GM10266 (cell line): ENCODE measurements around the gene DUSP1.

ENCODE experiments used
- DNase-seq: peaks from one replicate; pipeline ENCODE4 v3.0.0; 2012; ENCODE audit errors: extremely low spot score
- CTCF ChIP-seq: IDR thresholded peaks from 2 replicates; pipeline ENCODE4 v1.5.1; 2012; ENCODE audit warnings: mild to moderate bottlenecking, low read depth; ENCODE audit not compliant: control insufficient read depth, insufficient read depth; ENCODE audit errors: missing control alignments

DUSP1 gene

GRCh38 chr5:172796306-172796705 is 25.3 kb upstream of the DUSP1 start:
- no peak for DNase-seq
- no peak for TF ChIP-seq CTCF

DNA sequence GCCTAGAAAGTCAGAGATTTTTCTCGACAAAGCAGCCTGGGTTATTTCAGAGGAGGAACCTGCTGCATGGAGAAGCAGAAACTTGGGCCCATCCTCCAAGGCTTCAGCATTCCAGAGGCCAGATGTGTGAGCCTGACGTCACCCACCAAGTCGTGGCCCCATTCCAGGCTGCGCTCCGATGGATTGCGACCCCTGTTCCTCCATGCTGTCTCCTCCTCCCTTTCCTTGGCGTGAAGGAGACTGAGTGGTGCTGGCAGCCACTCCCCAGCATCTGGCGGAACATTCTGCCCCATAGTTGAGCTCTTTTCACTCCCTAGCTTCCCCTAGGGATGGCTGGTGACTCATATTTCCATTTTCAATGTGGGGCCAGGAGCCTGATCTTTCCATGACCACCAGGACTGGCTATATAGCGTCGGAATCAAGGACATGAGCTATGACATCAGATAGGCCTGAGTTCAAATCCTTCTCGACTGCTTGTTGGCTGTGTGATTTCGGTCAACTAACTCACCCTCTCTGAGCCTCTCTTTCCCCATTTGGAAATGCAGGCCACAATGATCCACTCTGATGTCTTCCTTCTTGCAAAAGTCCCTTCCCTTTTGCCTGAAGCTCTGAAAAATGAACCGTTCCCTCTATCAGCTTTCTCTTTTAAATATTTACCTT is 24.5 kb upstream of the DUSP1 start:
- no peak for TF ChIP-seq CTCF
- DNase-seq, result no peak

GRCh38 chr5:172793577-172794488 is 22.8 kb upstream of the DUSP1 start:
- no peak for DNase-seq

DNA sequence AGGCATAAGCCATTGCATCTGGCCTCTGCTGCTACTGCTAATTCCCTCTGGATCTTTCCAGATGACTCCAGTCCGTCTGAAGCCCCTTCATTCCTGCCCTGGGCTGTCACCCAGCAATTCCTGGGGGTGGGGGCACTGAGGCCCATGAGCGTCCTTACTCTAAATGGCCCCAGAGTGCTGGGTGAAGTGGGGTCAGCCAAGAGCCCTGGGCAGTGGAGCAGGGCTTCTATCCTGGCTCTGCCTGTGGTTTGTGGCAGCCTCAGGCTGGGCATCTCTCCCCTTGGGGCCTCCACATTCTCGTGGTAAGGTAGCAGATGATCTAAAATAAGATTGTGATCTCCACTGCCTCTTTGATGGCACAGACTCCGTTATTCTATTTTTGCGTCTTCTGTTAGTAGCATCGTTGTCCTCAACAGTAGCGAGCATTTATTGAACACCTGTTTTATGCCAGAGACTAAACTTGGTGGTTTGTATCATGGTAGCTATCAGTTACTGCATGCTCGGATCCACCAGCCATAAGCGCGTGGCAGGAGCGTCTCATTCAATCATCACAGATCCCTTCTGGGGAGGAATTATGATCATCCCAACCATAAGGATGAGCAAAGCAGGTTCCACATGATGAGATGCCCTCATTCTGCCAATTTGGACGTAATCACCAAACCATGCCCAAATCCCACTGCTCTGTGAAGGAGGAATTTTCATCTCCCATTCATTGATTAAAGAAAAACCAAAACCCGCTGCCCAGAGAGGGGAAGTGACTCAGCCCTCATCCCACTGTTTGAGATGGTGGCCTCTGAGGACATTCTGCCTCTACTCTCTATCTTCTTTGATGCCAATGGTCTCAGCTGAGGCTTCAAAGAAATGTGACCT is 21.9 kb upstream of the DUSP1 start:
- TF ChIP-seq CTCF, result no peak

More at GRCh38 chr5:172793577-172794488, 22.8 kb upstream of the DUSP1 start:
- TF ChIP-seq CTCF, result no peak

GRCh38 chr5:172791726-172792445 is 20.9 kb upstream of the DUSP1 start:
- TF ChIP-seq CTCF, result no peak
- DNase-seq, result no peak

More for the DNA sequence above, 21.9 kb upstream of the DUSP1 start:
- DNase-seq, result no peak

GRCh38 chr5:172791286-172791685 is 20.3 kb upstream of the DUSP1 start:
- TF ChIP-seq CTCF, result no peak
- DNase-seq, result no peak
